ACC112 (cell line): ENCODE measurements around the gene GDPD2.

Experiments used
- H2AFZ ChIP-seq: fragments of 200-600 bp; sonication (generic); one replicate; pipeline ENCODE4 v1.6.0; 2017; ENCODE audit warnings: antibody characterized with exemption, low read length; ENCODE audit not compliant: unreplicated experiment
- H3K27ac ChIP-seq: fragments of 200-600 bp; sonication (generic); 2 replicates; pipeline ENCODE4 v1.5.1; 2014; ENCODE audit warnings: low read depth, mild to moderate bottlenecking, antibody characterized with exemption, low read length, moderate library complexity
- H3K27me3 ChIP-seq: fragments of 200-600 bp; sonication (generic); 2 replicates; pipeline ENCODE4 v1.6.1; 2014; ENCODE audit warnings: mild to moderate bottlenecking, antibody characterized with exemption, low read length, moderate library complexity, mixed read lengths; ENCODE audit not compliant: insufficient read depth
- H3K36me3 ChIP-seq: fragments of 200-600 bp; sonication (generic); 2 replicates; pipeline ENCODE4 v1.6.1; 2016; ENCODE audit warnings: mild to moderate bottlenecking, antibody characterized with exemption, low read length, moderate library complexity, mixed read lengths; ENCODE audit not compliant: insufficient read depth
- H3K4me1 ChIP-seq: fragments of 200-600 bp; sonication (generic); one replicate; pipeline ENCODE4 v1.6.1; 2016; ENCODE audit warnings: low read length, mixed read lengths; ENCODE audit not compliant: insufficient read depth, unreplicated experiment, control insufficient read depth
- H3K4me3 ChIP-seq: fragments of 200-600 bp; sonication (generic); 2 replicates; pipeline ENCODE4 v1.5.1; 2014; ENCODE audit warnings: mild to moderate bottlenecking, low read depth, low read length
- H3K79me2 ChIP-seq: fragments of 200-600 bp; sonication (generic); one replicate; pipeline ENCODE4 v1.6.0; 2016; ENCODE audit warnings: low read length; ENCODE audit not compliant: control insufficient read depth, unreplicated experiment, insufficient read depth

The GDPD2 gene

GRCh38 chrX:70426286-70427278 is 3.5 kb downstream of the GDPD2 start:
- H3K4me1 ChIP-seq: no peaks in the 10 kb centered on the region
- H3K27me3 ChIP-seq: no peaks in the 10 kb centered on the region
- no peak overlapping the region for H2AFZ ChIP-seq
- H3K79me2 ChIP-seq: no peaks in the 10 kb centered on the region
- H3K36me3 ChIP-seq: no peaks in the 10 kb centered on the region
- no peak overlapping the region for H3K27ac ChIP-seq
- H3K4me3 ChIP-seq: no peak overlapping the region

GRCh38 chrX:70427365-70427764 is 4.3 kb downstream of the GDPD2 start:
- no peak overlapping the region for H3K4me3 ChIP-seq
- H3K27ac ChIP-seq: no peak overlapping the region
- H3K4me1 ChIP-seq: no peaks in the 10 kb centered on the region
- no peaks in the 10 kb centered on the region for H3K27me3 ChIP-seq
- H3K79me2 ChIP-seq: no peaks in the 10 kb centered on the region
- H2AFZ ChIP-seq: no peak overlapping the region
- H3K36me3 ChIP-seq: no peaks in the 10 kb centered on the region

GRCh38 chrX:70429759-70430158 is 6.6 kb downstream of the GDPD2 start:
- Histone ChIP-seq H3K36me3 (no peaks in the 10 kb centered on the region), H3K27ac (no peak overlapping the region), H2AFZ (no peak overlapping the region), H3K27me3 (no peaks in the 10 kb centered on the region), H3K4me1 (no peaks in the 10 kb centered on the region), H3K4me3 (no peak overlapping the region), H3K79me2 (no peaks in the 10 kb centered on the region)

- Histone ChIP-seq H3K27ac (no peak overlapping the region), H3K27me3 (no peaks in the 10 kb centered on the region), H3K79me2 (no peaks in the 10 kb centered on the region), H3K36me3 (no peaks in the 10 kb centered on the region), H3K4me1 (peaks cover 20% of the 10 kb centered on the region), H3K4me3 (peak overlapping the region; percentile 92), H2AFZ (peak overlapping the region; percentile 100)
These were observed 10.1 kb downstream of the GDPD2 start for GRCh38 chrX:70432936-70433847.

- Histone ChIP-seq H3K79me2 (no peaks in the 10 kb centered on the region), H3K4me3 (peak overlapping the region; percentile 92), H3K27me3 (no peaks in the 10 kb centered on the region), H3K36me3 (no peaks in the 10 kb centered on the region), H2AFZ (peak overlapping the region; percentile 100), H3K27ac (peak overlapping the region; percentile 39; the same call in 1 of the 2 replicates), H3K4me1 (peaks cover 26% of the 10 kb centered on the region)
These were observed 10.8 kb downstream of the GDPD2 start for GRCh38 chrX:70433848-70434351.

- no peaks in the 10 kb centered on the region for H3K79me2 ChIP-seq
- H3K4me1 ChIP-seq: peaks cover 30% of the 10 kb centered on the region
- H3K27ac ChIP-seq: peak overlapping the region; percentile 39
- H3K36me3 ChIP-seq: no peaks in the 10 kb centered on the region
- H2AFZ ChIP-seq: peak overlapping the region; percentile 100
- peak overlapping the region; percentile 92 for H3K4me3 ChIP-seq
- H3K27me3 ChIP-seq: no peaks in the 10 kb centered on the region
These were observed 11.3 kb downstream of the GDPD2 start for GRCh38 chrX:70434352-70434866.

- Histone ChIP-seq H3K27me3 (no peaks in the 10 kb centered on the region), H2AFZ (peak overlapping the region; percentile 42), H3K4me1 (peaks cover 30% of the 10 kb centered on the region), H3K27ac (peak overlapping the region; percentile 25), H3K79me2 (no peaks in the 10 kb centered on the region), H3K36me3 (no peaks in the 10 kb centered on the region), H3K4me3 (peak overlapping the region; percentile 92)
These were observed 11.9 kb downstream of the GDPD2 start for GRCh38 chrX:70434914-70435586.

GRCh38 chrX:70436343-70436742 is 13.2 kb downstream of the GDPD2 start:
- Histone ChIP-seq H3K79me2 (no peaks in the 10 kb centered on the region), H2AFZ (no peak overlapping the region), H3K27me3 (no peaks in the 10 kb centered on the region), H3K36me3 (no peaks in the 10 kb centered on the region), H3K27ac (no peak overlapping the region), H3K4me3 (no peak overlapping the region), H3K4me1 (peaks cover 30% of the 10 kb centered on the region)

GRCh38 chrX:70437011-70437410 is 13.9 kb downstream of the GDPD2 start:
- Histone ChIP-seq H3K4me1 (peaks cover 30% of the 10 kb centered on the region), H3K4me3 (no peak overlapping the region), H3K79me2 (no peaks in the 10 kb centered on the region), H3K36me3 (no peaks in the 10 kb centered on the region), H3K27ac (no peak overlapping the region), H2AFZ (no peak overlapping the region), H3K27me3 (no peaks in the 10 kb centered on the region)
